GM23338 (cell line): Measurements from ENCODE around the gene BANF1. TPM values are rescaled to one million over a fixed set of nuclear protein-coding genes. Genes with fewer than 3 reads are reported as not detected.

ENCODE experiments used
- ATAC-seq: fragments of 200-7000 bp; cut with Tn5 transposase; 3 replicates; pipeline ENCODE4 v1.9.1; 2020
- DNase-seq: peaks from one replicate; pipeline ENCODE4 v3.0.0-alpha.2; 2015; ENCODE audit warnings: low spot score
- H2AFZ ChIP-seq: fragments of 200-600 bp; sonication (generic); 2 replicates; pipeline ENCODE4 v1.8.0; 2016; ENCODE audit warnings: antibody characterized with exemption, mild to moderate bottlenecking, moderate library complexity
- H3F3A ChIP-seq: fragments of 200-600 bp; sonication (generic); replicated peaks from 2 replicates; pipeline ENCODE4 v1.8.0; 2017; ENCODE audit warnings: antibody characterized with exemption, mixed run types, low read depth
- H3K27ac ChIP-seq: fragments of 200-600 bp; sonication (generic); 2 replicates; pipeline ENCODE4 v1.6.1; 2016; ENCODE audit warnings: low read depth
- H3K27me3 ChIP-seq: fragments of 200-600 bp; sonication (generic); 2 replicates; pipeline ENCODE4 v1.8.0; 2016; ENCODE audit warnings: mild to moderate bottlenecking, mixed run types, moderate library complexity; ENCODE audit not compliant: insufficient read depth
- H3K36me3 ChIP-seq: fragments of 200-600 bp; sonication (generic); 2 replicates; pipeline ENCODE4 v1.8.0; 2016; ENCODE audit warnings: mild to moderate bottlenecking; ENCODE audit not compliant: insufficient read depth
- H3K4me1 ChIP-seq: fragments of 200-600 bp; sonication (generic); 2 replicates; pipeline ENCODE4 v1.8.0; 2016; ENCODE audit warnings: mild to moderate bottlenecking, moderate library complexity; ENCODE audit not compliant: insufficient read depth
- H3K4me2 ChIP-seq: fragments of 200-600 bp; sonication (generic); 2 replicates; pipeline ENCODE4 v1.7.1; 2017; ENCODE audit warnings: mixed run types
- H3K4me3 ChIP-seq: fragments of 200-600 bp; sonication (generic); 2 replicates; pipeline ENCODE4 v1.6.1; 2016; ENCODE audit warnings: mixed run types
- H3K79me2 ChIP-seq: fragments of 200-600 bp; sonication (generic); replicated peaks from 2 replicates; pipeline ENCODE4 v1.8.0; 2017; ENCODE audit warnings: mild to moderate bottlenecking; ENCODE audit not compliant: insufficient read depth
- H3K9me2 ChIP-seq: fragments of 200-600 bp; sonication (generic); 2 replicates; pipeline ENCODE4 v1.8.0; 2017; ENCODE audit not compliant: insufficient read depth
- H4K20me1 ChIP-seq: fragments of 200-600 bp; sonication (generic); replicated peaks from 2 replicates; pipeline ENCODE4 v1.8.0; 2017; ENCODE audit warnings: mild to moderate bottlenecking; ENCODE audit not compliant: insufficient read depth
- H3K27ac Mint-ChIP-seq: 2 replicates; pipeline ENCODE4 v1.8.0; 2020; ENCODE audit warnings: inconsistent platforms, mild to moderate bottlenecking, moderate library complexity, mixed read lengths
- H3K27me3 Mint-ChIP-seq: 3 replicates; pipeline ENCODE4 v1.8.0; 2022; ENCODE audit warnings: low read depth, mild to moderate bottlenecking, moderate library complexity, mixed read lengths, inconsistent platforms; ENCODE audit not compliant: insufficient read depth, poor library complexity
- H3K36me3 Mint-ChIP-seq: 3 replicates; pipeline ENCODE4 v1.8.0; 2021; ENCODE audit warnings: low read depth, mild to moderate bottlenecking, inconsistent platforms, moderate library complexity, mixed read lengths
- H3K4me1 Mint-ChIP-seq: 3 replicates; pipeline ENCODE4 v1.8.0; 2020; ENCODE audit warnings: mild to moderate bottlenecking, inconsistent platforms, mixed read lengths
- H3K4me3 Mint-ChIP-seq: 3 replicates; pipeline ENCODE4 v1.8.0; 2021; ENCODE audit warnings: moderate library complexity, mild to moderate bottlenecking, inconsistent platforms, mixed read lengths
- H3K9me3 Mint-ChIP-seq: 3 replicates; pipeline ENCODE4 v1.8.0; 2020; ENCODE audit warnings: moderate library complexity, mild to moderate bottlenecking, inconsistent platforms, mixed read lengths
- CREB1 ChIP-seq: fragments of 250-450 bp; sonication (Bioruptor Pico); IDR thresholded peaks from 2 replicates; pipeline ENCODE4 v1.5.0; 2020; ENCODE audit warnings: low read depth, mild to moderate bottlenecking, moderate library complexity
- CTCF ChIP-seq, 2 experiments: fragments of 200-600 bp in 1 of 2; sonication (generic) in 1 of 2; conservative IDR thresholded peaks; 2 replicates each; pipeline versions ENCODE4 v1.5.1 to v1.6.1; 2016 to 2017; ENCODE audit warnings: antibody characterized with exemption in 2 of 2, low read depth in 2 of 2, mild to moderate bottlenecking in 2 of 2, moderate library complexity in 1 of 2
- EZH2 ChIP-seq: fragments of 200-600 bp; sonication (generic); IDR thresholded peaks from one replicate; pipeline ENCODE4 v1.8.0; 2017; ENCODE audit warnings: antibody characterized with exemption, mild to moderate bottlenecking, low read depth; ENCODE audit not compliant: unreplicated experiment
- JUNB ChIP-seq: IDR thresholded peaks from one replicate; pipeline ENCODE4 v1.6.1; 2016; ENCODE audit warnings: antibody characterized with exemption; ENCODE audit not compliant: unreplicated experiment
- NANOG ChIP-seq: IDR thresholded peaks from 2 replicates; pipeline ENCODE4 v1.6.1; 2016; ENCODE audit warnings: antibody characterized with exemption, borderline replicate concordance
- ZNF114 ChIP-seq: fragments of 250-450 bp; sonication (Bioruptor Pico); IDR thresholded peaks from 2 replicates; pipeline ENCODE4 v1.5.0; 2020; ENCODE audit warnings: mild to moderate bottlenecking, moderate library complexity
- ZNF331 ChIP-seq: fragments of 250-450 bp; sonication (Bioruptor Pico); IDR thresholded peaks from 2 replicates; pipeline ENCODE4 v1.5.0; 2020; ENCODE audit warnings: low read depth, mild to moderate bottlenecking, moderate library complexity
- ZNF462 ChIP-seq: fragments of 250-450 bp; sonication (Bioruptor Pico); IDR thresholded peaks from 2 replicates; pipeline ENCODE4 v1.5.0; 2020; ENCODE audit warnings: mild to moderate bottlenecking, moderate library complexity
- polyA plus RNA-seq: library from polyadenylated mRNA; unstranded; fragments of >200 nt; fragmentation: Nextera tagmentation; extraction: Ambion mirVana; gene quantifications from 2 replicates; pipeline ENCODE4 v1.2.1, GENCODE V29; 2016
- total RNA-seq: library from RNA; depleted of rRNA; stranded (reverse); fragments of >200 nt; shearing (Covaris generic); gene quantifications from 2 replicates; pipeline ENCODE4 v1.2.3, GENCODE V29; 2014

BANF1 gene
- total and polyA plus RNA-seq, 2 experiments from 2014 or later, result 58.2 to 765 TPM

- TF ChIP-seq ZNF462 (CRISPR knock-in tag), result no peak
- no peak for TF ChIP-seq ZNF114 (CRISPR knock-in tag)
- TF ChIP-seq NANOG, result no peak
- TF ChIP-seq CREB1 (CRISPR knock-in tag), result no peak
- TF ChIP-seq ZNF331 (CRISPR knock-in tag), result no peak
Observed at GRCh38 chr11:65968600-65969482, 33.5 kb upstream of the BANF1 start (continued).

- no peaks in the 10 kb centered on the region for H3K4me1 ChIP-seq
- peaks cover 71% of the 10 kb centered on the region for H3K36me3 Mint-ChIP-seq
Observed at GRCh38 chr11:65972116-65972515, 30.2 kb upstream of the BANF1 start.

More at GRCh38 chr11:65972116-65972515, 30.2 kb upstream of the BANF1 start:
- Histone ChIP-seq H3K27ac (no peak overlapping the region), H3K4me2 (no peak overlapping the region), H3K36me3 (no peaks in the 10 kb centered on the region; the same call in 1 of the 2 replicates), H3K79me2 (no peaks in the 10 kb centered on the region), H3K4me3 (no peak overlapping the region), H3F3A (no peaks in the 10 kb centered on the region; the same call in 1 of the 2 replicates), H3K27me3 (no peaks in the 10 kb centered on the region), H3K9me2 (no peaks in the 10 kb centered on the region), H2AFZ (no peak overlapping the region), H4K20me1 (no peaks in the 10 kb centered on the region; the same call in none of the 2 replicates)
- DNase-seq, result no peak
- H3K4me1 Mint-ChIP-seq, result peaks cover 11% of the 10 kb centered on the region
- H3K27ac Mint-ChIP-seq, result no peak overlapping the region
- peaks cover 7% of the 10 kb centered on the region; the same call in 2 of the 3 replicates for H3K9me3 Mint-ChIP-seq
- H3K27me3 Mint-ChIP-seq, result peaks cover 14% of the 10 kb centered on the region
- ATAC-seq, result no peak
- TF ChIP-seq EZH2 (no peak), JUNB (no peak), CTCF (conservative IDR thresholded peaks at IDR 0.05; ENCODE audit: low read depth in 2 of 2) (no peak)
- H3K4me3 Mint-ChIP-seq, result no peak overlapping the region
